Epithelial cell of proximal tubule (primary cell): ENCODE results near the gene ZCCHC7. TPM values are rescaled to one million over a fixed set of nuclear protein-coding genes. Genes with fewer than 3 reads are reported as not detected.

Source experiments
- DNase-seq: peaks from one replicate; pipeline ENCODE4 v3.0.0-alpha.2; 2011; ENCODE audit warnings: low read depth
- H3K4me3 ChIP-seq: 2 replicates; pipeline ENCODE4 v1.5.1; 2011; ENCODE audit warnings: low read depth, mild to moderate bottlenecking, low read length
- CTCF ChIP-seq: conservative IDR thresholded peaks from 2 replicates; pipeline ENCODE4 v1.5.1; 2012; ENCODE audit warnings: low read depth, mild to moderate bottlenecking, low read length
- total RNA-seq: library from RNA; depleted of rRNA; stranded (reverse); fragments of >200 nt; gene quantifications from 2 replicates; pipeline ENCODE4 v1.2.3, GENCODE V29; 2015

The ZCCHC7 gene
- total RNA-seq, 1 donor from 2014 or later: 13.3 TPM

- H3K4me3 ChIP-seq: no peak overlapping the region
- no peak for DNase-seq
- no peak for TF ChIP-seq CTCF
Observed at GRCh38 chr9:37094751-37095150, 25.6 kb upstream of the ZCCHC7 start.

GRCh38 chr9:37096628-37097027 is 23.7 kb upstream of the ZCCHC7 start:
- no peak overlapping the region for H3K4me3 ChIP-seq
- DNase-seq: no peak
- TF ChIP-seq CTCF: no peak

GRCh38 chr9:37097294-37097693 is 23.1 kb upstream of the ZCCHC7 start:
- DNase-seq: no peak
- no peak overlapping the region for H3K4me3 ChIP-seq
- TF ChIP-seq CTCF: no peak

GRCh38 chr9:37100327-37100726 is 20.0 kb upstream of the ZCCHC7 start:
- no peak for TF ChIP-seq CTCF
- no peak overlapping the region for H3K4me3 ChIP-seq
- DNase-seq: peak; percentile 39

- DNase-seq: no peak
- no peak overlapping the region for H3K4me3 ChIP-seq
- no peak for TF ChIP-seq CTCF
Observed at GRCh38 chr9:37100741-37101140, 19.6 kb upstream of the ZCCHC7 start.

GRCh38 chr9:37102486-37102885 is 17.9 kb upstream of the ZCCHC7 start:
- no peak overlapping the region for H3K4me3 ChIP-seq
- DNase-seq: no peak
- no peak for TF ChIP-seq CTCF

GRCh38 chr9:37104183-37104889 is 16.0 kb upstream of the ZCCHC7 start:
- peak; percentile 45 for DNase-seq
- TF ChIP-seq CTCF: no peak
- no peak overlapping the region for H3K4me3 ChIP-seq
